ENCODE results near the gene SDC3. TPM values are rescaled to one million over a fixed set of nuclear protein-coding genes. Genes with fewer than 3 reads are reported as not detected.
A peak's percentile ranks its signal among the peaks of the same experiment; 100 is the strongest.

The SDC3 gene
- total RNA-seq, 4 donors from 2014 or later, result 44.1 to 101 (median 56.5) TPM

GRCh38 chr1:30904962-30905335 lies 3.6 kb downstream of the SDC3 start:
- Histone ChIP-seq H3K4me3 (no peak overlapping the region), H3K9me3 (no peaks in the 10 kb centered on the region), H3K36me3 (no peaks in the 10 kb centered on the region), H3K27ac (replicated peaks in 1 of 4) (peak overlapping the region; percentile 56 to 94 (median 84)), H3K4me1 (peaks cover 42 to 93% (median 91%) of the 10 kb centered on the region in 4 donors), H3K27me3 (no peaks in the 10 kb centered on the region)
- no peak for DNase-seq (ENCODE audit: extremely low spot score)
- intact Hi-C loops (cut with DNase I), result no loop called here
- TF ChIP-seq EP300 (IDR thresholded peaks at IDR 0.05) (no peak), POLR2A (IDR thresholded peaks at IDR 0.05; ENCODE audit: low read depth) (no peak), POLR2AphosphoS5 (IDR thresholded peaks at IDR 0.05) (no peak), CTCF (IDR thresholded peaks at IDR 0.05) (no peak)
- no CpG with 5 or more reads among the region's 1 CpG for WGBS

- H3K4me1 ChIP-seq, result peaks cover 42 to 93% (median 89%) of the 10 kb centered on the region in 4 donors
- intact Hi-C loops (cut with DNase I), result no loop called here
- H3K27ac ChIP-seq (replicated peaks in 1 of 4), result peak overlapping the region; percentile 56 to 94 (median 84)
Measured at GRCh38 chr1:30904191-30904961, 4.2 kb downstream of the SDC3 start.

GRCh38 chr1:30903343-30904034 lies 5.1 kb downstream of the SDC3 start:
- Histone ChIP-seq H3K4me3 (no peak overlapping the region), H3K36me3 (no peaks in the 10 kb centered on the region), H3K27me3 (no peaks in the 10 kb centered on the region), H3K9me3 (no peaks in the 10 kb centered on the region), H3K4me1 (peaks cover 37 to 95% (median 91%) of the 10 kb centered on the region in 4 donors), H3K27ac (replicated peaks in 1 of 4) (peak overlapping the region; percentile 56 to 94 (median 84))
- TF ChIP-seq EP300 (IDR thresholded peaks at IDR 0.05), result no peak
- TF ChIP-seq CTCF (IDR thresholded peaks at IDR 0.05), result no peak
- TF ChIP-seq POLR2AphosphoS5 (IDR thresholded peaks at IDR 0.05), result no peak
- TF ChIP-seq POLR2A (IDR thresholded peaks at IDR 0.05; ENCODE audit: low read depth), result no peak
- WGBS, result 69% methylated on average over 8 of the region's 8 CpGs
- DNase-seq (ENCODE audit: extremely low spot score), result no peak
- intact Hi-C loops (cut with DNase I), result no loop called here

More at GRCh38 chr1:30904191-30904961, 4.2 kb downstream of the SDC3 start:
- Histone ChIP-seq H3K4me3 (no peak overlapping the region), H3K9me3 (no peaks in the 10 kb centered on the region), H3K36me3 (no peaks in the 10 kb centered on the region), H3K27me3 (no peaks in the 10 kb centered on the region)
- WGBS, result 67% methylated on average over 11 of the region's 11 CpGs
- no peak for DNase-seq (ENCODE audit: extremely low spot score)
- TF ChIP-seq CTCF (IDR thresholded peaks at IDR 0.05) (no peak), POLR2A (IDR thresholded peaks at IDR 0.05; ENCODE audit: low read depth) (no peak), EP300 (IDR thresholded peaks at IDR 0.05) (no peak), POLR2AphosphoS5 (IDR thresholded peaks at IDR 0.05) (no peak)

- DNase-seq (ENCODE audit: extremely low spot score), result no peak
- no peak overlapping the region for H3K4me3 ChIP-seq
- H3K27ac ChIP-seq (replicated peaks in 1 of 4), result peak overlapping the region; percentile 56 to 94 (median 84)
- peaks cover 37 to 98% (median 95%) of the 10 kb centered on the region in 4 donors for H3K4me1 ChIP-seq
- no peaks in the 10 kb centered on the region for H3K9me3 ChIP-seq
- WGBS, result 67% methylated on average over 6 of the region's 9 CpGs
- no peaks in the 10 kb centered on the region for H3K27me3 ChIP-seq
- TF ChIP-seq EP300 (IDR thresholded peaks at IDR 0.05) (no peak), POLR2A (IDR thresholded peaks at IDR 0.05; ENCODE audit: low read depth) (no peak), POLR2AphosphoS5 (IDR thresholded peaks at IDR 0.05) (no peak), CTCF (IDR thresholded peaks at IDR 0.05) (no peak)
- intact Hi-C loops (cut with DNase I), result no loop called here
- H3K36me3 ChIP-seq, result no peaks in the 10 kb centered on the region
Measured at GRCh38 chr1:30902593-30903290, 5.8 kb downstream of the SDC3 start.

Data from esophagus muscularis mucosa (tissue), 4 donors.